Activated naive CD8-positive, alpha-beta T cell treated with anti-CD3 and anti-CD28 coated beads, Interleukin-2, amount 10 ng/mL, durations not matched to agents 7 days and 5 days (primary cell): ENCODE results near the gene GRIA1. TPM values are rescaled to one million over a fixed set of nuclear protein-coding genes. Genes with fewer than 3 reads are reported as not detected.

ENCODE experiments used
- ATAC-seq: fragments of 150-1000 bp; cut with Tn5 transposase; one replicate; pipeline ENCODE4 v1.10.0; 2021; ENCODE audit warnings: low read depth, moderate library complexity
- POLR2A ChIA-PET: fragments of 350-600 bp; sonication (Branson Sonifier 250); formaldehyde crosslinking; loops from one replicate; lab custom pipeline; 2021; ENCODE audit warnings: antibody characterized with exemption; lab: Charles Lee
- DNase-seq: peaks from one replicate; pipeline ENCODE4 v3.0.0; 2021
- H3K27ac Mint-ChIP-seq: one replicate; pipeline ENCODE4 v1.8.0; 2022; ENCODE audit warnings: mild to moderate bottlenecking, mixed read lengths
- H3K27me3 Mint-ChIP-seq: one replicate; pipeline ENCODE4 v1.8.0; 2022; ENCODE audit warnings: mild to moderate bottlenecking, moderate library complexity, mixed read lengths
- H3K36me3 Mint-ChIP-seq: one replicate; pipeline ENCODE4 v1.8.0; 2021; ENCODE audit warnings: mild to moderate bottlenecking, mixed read lengths
- H3K4me1 Mint-ChIP-seq: one replicate; pipeline ENCODE4 v1.8.0; 2021; ENCODE audit warnings: mixed read lengths
- H3K4me3 Mint-ChIP-seq: one replicate; pipeline ENCODE4 v1.8.0; 2022; ENCODE audit warnings: mild to moderate bottlenecking, moderate library complexity, mixed read lengths
- H3K9me3 Mint-ChIP-seq: one replicate; pipeline ENCODE4 v1.8.0; 2021; ENCODE audit warnings: mixed read lengths
- total RNA-seq, 2 experiments: library from RNA; stranded (reverse); gene quantifications; one replicate each; pipeline ENCODE4 v1.2.3, GENCODE V29; 2021

GRIA1 gene
- total RNA-seq, 2 experiments from 2014 or later = not detected

- no peaks in the 10 kb centered on the region for H3K4me1 Mint-ChIP-seq
- ATAC-seq = no peak
- POLR2A ChIA-PET = no interaction called here
- H3K27ac Mint-ChIP-seq = no peak overlapping the region
- no peaks in the 10 kb centered on the region for H3K36me3 Mint-ChIP-seq
- no peak for DNase-seq
- H3K9me3 Mint-ChIP-seq = peaks cover 5% of the 10 kb centered on the region
- no peak overlapping the region for H3K4me3 Mint-ChIP-seq
- H3K27me3 Mint-ChIP-seq = no peaks in the 10 kb centered on the region
Measured at GRCh38 chr5:153476767-153477166, 13.7 kb upstream of the GRIA1 start.

- ATAC-seq (no peak), DNase-seq (no peak)
- H3K36me3 Mint-ChIP-seq = no peaks in the 10 kb centered on the region
- H3K4me3 Mint-ChIP-seq = no peak overlapping the region
- no peaks in the 10 kb centered on the region for H3K4me1 Mint-ChIP-seq
- POLR2A ChIA-PET = no interaction called here
- H3K27me3 Mint-ChIP-seq = no peaks in the 10 kb centered on the region
- H3K27ac Mint-ChIP-seq = no peak overlapping the region
- H3K9me3 Mint-ChIP-seq = no peaks in the 10 kb centered on the region
Measured at GRCh38 chr5:153480401-153480800, 10.1 kb upstream of the GRIA1 start.

GRCh38 chr5:153483482-153483881 is 7.0 kb upstream of the GRIA1 start:
- no peak for ATAC-seq
- no peak overlapping the region for H3K27ac Mint-ChIP-seq
- POLR2A ChIA-PET = no interaction called here
- no peak for DNase-seq
- no peak overlapping the region for H3K4me3 Mint-ChIP-seq
- no peaks in the 10 kb centered on the region for H3K27me3 Mint-ChIP-seq
- H3K4me1 Mint-ChIP-seq = no peaks in the 10 kb centered on the region
- H3K9me3 Mint-ChIP-seq = no peaks in the 10 kb centered on the region
- no peaks in the 10 kb centered on the region for H3K36me3 Mint-ChIP-seq

GRCh38 chr5:153485641-153486040 is 4.8 kb upstream of the GRIA1 start:
- Mint-ChIP-seq H3K4me1 (no peaks in the 10 kb centered on the region), H3K27ac (no peak overlapping the region), H3K36me3 (no peaks in the 10 kb centered on the region), H3K27me3 (peaks cover 12% of the 10 kb centered on the region), H3K9me3 (no peaks in the 10 kb centered on the region), H3K4me3 (no peak overlapping the region)
- ATAC-seq (no peak), DNase-seq (no peak)
- POLR2A ChIA-PET = no interaction called here

- Mint-ChIP-seq H3K27me3 (peaks cover 23% of the 10 kb centered on the region), H3K27ac (no peak overlapping the region), H3K9me3 (no peaks in the 10 kb centered on the region), H3K4me1 (no peaks in the 10 kb centered on the region), H3K4me3 (no peak overlapping the region), H3K36me3 (no peaks in the 10 kb centered on the region)
- DNase-seq (no peak), ATAC-seq (no peak)
- POLR2A ChIA-PET = no interaction called here
Measured at GRCh38 chr5:153486771-153487170, 3.7 kb upstream of the GRIA1 start.

GRCh38 chr5:153489611-153490010 is 859 bp upstream of the GRIA1 start:
- H3K9me3 Mint-ChIP-seq = no peaks in the 10 kb centered on the region
- H3K4me1 Mint-ChIP-seq = no peaks in the 10 kb centered on the region
- H3K27ac Mint-ChIP-seq = no peak overlapping the region
- POLR2A ChIA-PET = no interaction called here
- H3K4me3 Mint-ChIP-seq = no peak overlapping the region
- peaks cover 29% of the 10 kb centered on the region for H3K27me3 Mint-ChIP-seq
- H3K36me3 Mint-ChIP-seq = no peaks in the 10 kb centered on the region
- DNase-seq = no peak
- no peak for ATAC-seq

- Mint-ChIP-seq H3K36me3 (no peaks in the 10 kb centered on the region), H3K27me3 (peaks cover 29% of the 10 kb centered on the region), H3K4me3 (no peak overlapping the region), H3K27ac (no peak overlapping the region), H3K4me1 (no peaks in the 10 kb centered on the region), H3K9me3 (no peaks in the 10 kb centered on the region)
- POLR2A ChIA-PET = no interaction called here
- DNase-seq (no peak), ATAC-seq (no peak)
Measured at GRCh38 chr5:153491038-153491744, 721 bp downstream of the GRIA1 start.

- no peaks in the 10 kb centered on the region for H3K36me3 Mint-ChIP-seq
- no peaks in the 10 kb centered on the region for H3K4me1 Mint-ChIP-seq
- POLR2A ChIA-PET = no interaction called here
- no peaks in the 10 kb centered on the region for H3K9me3 Mint-ChIP-seq
- ATAC-seq (no peak), DNase-seq (no peak)
- H3K27me3 Mint-ChIP-seq = peaks cover 29% of the 10 kb centered on the region
- H3K27ac Mint-ChIP-seq = no peak overlapping the region
- H3K4me3 Mint-ChIP-seq = no peak overlapping the region
Measured at GRCh38 chr5:153491856-153492255, 1.4 kb downstream of the GRIA1 start.

- POLR2A ChIA-PET = no interaction called here
- ATAC-seq (no peak), DNase-seq (no peak)
- Mint-ChIP-seq H3K27me3 (peaks cover 6% of the 10 kb centered on the region), H3K27ac (no peak overlapping the region), H3K9me3 (no peaks in the 10 kb centered on the region), H3K36me3 (no peaks in the 10 kb centered on the region), H3K4me1 (no peaks in the 10 kb centered on the region), H3K4me3 (no peak overlapping the region)
Measured at GRCh38 chr5:153496835-153497234, 6.4 kb downstream of the GRIA1 start.

- DNase-seq = no peak
- Mint-ChIP-seq H3K4me3 (no peak overlapping the region), H3K27ac (no peak overlapping the region), H3K27me3 (no peaks in the 10 kb centered on the region), H3K4me1 (no peaks in the 10 kb centered on the region), H3K36me3 (no peaks in the 10 kb centered on the region), H3K9me3 (no peaks in the 10 kb centered on the region)
- POLR2A ChIA-PET = no interaction called here
- no peak for ATAC-seq
Measured at GRCh38 chr5:153498516-153498915, 8.0 kb downstream of the GRIA1 start.

- DNase-seq (no peak), ATAC-seq (no peak)
- no peaks in the 10 kb centered on the region for H3K36me3 Mint-ChIP-seq
- no peaks in the 10 kb centered on the region for H3K27me3 Mint-ChIP-seq
- POLR2A ChIA-PET = no interaction called here
- no peak overlapping the region for H3K4me3 Mint-ChIP-seq
- no peaks in the 10 kb centered on the region for H3K4me1 Mint-ChIP-seq
- no peaks in the 10 kb centered on the region for H3K9me3 Mint-ChIP-seq
- no peak overlapping the region for H3K27ac Mint-ChIP-seq
Measured at GRCh38 chr5:153500178-153500577, 9.7 kb downstream of the GRIA1 start.

GRCh38 chr5:153504726-153505125 is 14.3 kb downstream of the GRIA1 start:
- Mint-ChIP-seq H3K9me3 (no peaks in the 10 kb centered on the region), H3K36me3 (no peaks in the 10 kb centered on the region), H3K4me3 (no peak overlapping the region), H3K4me1 (no peaks in the 10 kb centered on the region), H3K27ac (no peak overlapping the region), H3K27me3 (peaks cover 2% of the 10 kb centered on the region)
- ATAC-seq (no peak), DNase-seq (no peak)
- POLR2A ChIA-PET = no interaction called here

- Mint-ChIP-seq H3K9me3 (peaks cover 4% of the 10 kb centered on the region), H3K4me3 (no peak overlapping the region), H3K27ac (no peak overlapping the region), H3K36me3 (no peaks in the 10 kb centered on the region), H3K27me3 (peaks cover 2% of the 10 kb centered on the region), H3K4me1 (no peaks in the 10 kb centered on the region)
- ATAC-seq (no peak), DNase-seq (no peak)
- POLR2A ChIA-PET = no interaction called here
Measured at GRCh38 chr5:153508700-153509099, 18.2 kb downstream of the GRIA1 start.

- Mint-ChIP-seq H3K4me3 (no peak overlapping the region), H3K27ac (no peak overlapping the region), H3K4me1 (no peaks in the 10 kb centered on the region), H3K9me3 (peaks cover 6% of the 10 kb centered on the region), H3K36me3 (no peaks in the 10 kb centered on the region), H3K27me3 (peaks cover 2% of the 10 kb centered on the region)
- DNase-seq = no peak
- no peak for ATAC-seq
- POLR2A ChIA-PET = no interaction called here
Measured at GRCh38 chr5:153511622-153512021, 21.2 kb downstream of the GRIA1 start.
